ENCODE measurements around the gene CACNG7. TPM values are rescaled to one million over a fixed set of nuclear protein-coding genes. Genes with fewer than 3 reads are reported as not detected.

The CACNG7 gene
- total and polyA plus RNA-seq, 2 donors (not counting 3 experiments of a cell fraction or from before 2014, with no cell fraction given): 0.92 to 1.3 TPM

- H3K79me2 ChIP-seq (ENCODE audit: control insufficient read depth, insufficient read depth, low read length): no peaks in the 10 kb centered on the region
- no peaks in the 10 kb centered on the region for H4K20me1 ChIP-seq (replicated peaks; ENCODE audit: control insufficient read depth, extremely low read depth, insufficient read depth, low read length)
- no peak for FAIRE-seq
- POLR2A ChIA-PET: no interaction called here
- no peaks in the 10 kb centered on the region for H3K36me3 ChIP-seq (ENCODE audit: control insufficient read depth in 2 of 2, extremely low read depth in 1 of 2, insufficient read depth in 2 of 2, low read length in 2 of 2)
- no peak overlapping the region for H3K4me2 ChIP-seq (ENCODE audit: insufficient read depth, low read length)
- BruUV-seq (replicated peaks): no TSS peak
- no peaks in the 10 kb centered on the region for H3K9me3 ChIP-seq (replicated peaks; ENCODE audit: control insufficient read depth, insufficient read depth, low read length)
- no peak for DNase-seq (ENCODE audit: low read depth, low spot score)
- H3K4me1 ChIP-seq (ENCODE audit: control insufficient read depth, extremely low read depth, insufficient read depth, low read length): no peaks in the 10 kb centered on the region
- H2AFZ ChIP-seq (ENCODE audit: low read depth, low read length): no peak overlapping the region
- H3K9me1 ChIP-seq (replicated peaks; ENCODE audit: control insufficient read depth, extremely low read depth, insufficient read depth, low read length): no peaks in the 10 kb centered on the region
- CTCF ChIA-PET: interaction anchor here (1.7 kb wide), 1 partner anchor 78 kb away, joined by 6 read pairs; no protein-coding TSS in a partner anchor
- H3K4me3 ChIP-seq (replicated peaks in 1 of 3; ENCODE audit: insufficient read depth in 1 of 3, low read depth in 1 of 3, low read length in 3 of 3): no peak overlapping the region
- intact Hi-C loops (cut with micrococcal nuclease) (no loop called here), dilution Hi-C loops (cut with MboI; ENCODE audit: extremely low pct_ligation_motif_present, low sequenced_read_pairs) (no loop called here)
- H3K9ac ChIP-seq (replicated peaks; ENCODE audit: extremely low read depth, insufficient read depth, low read length): no peak overlapping the region
- TF ChIP-seq EZH2 (IDR thresholded peaks at IDR 0.05; ENCODE audit: borderline replicate concordance, low read depth, low read length, severe bottlenecking): no peak
- no peak for TF ChIP-seq FOS (IDR thresholded peaks at IDR 0.05; ENCODE audit: borderline replicate concordance, insufficient read depth, low read length)
- TF ChIP-seq, protein P1, sequence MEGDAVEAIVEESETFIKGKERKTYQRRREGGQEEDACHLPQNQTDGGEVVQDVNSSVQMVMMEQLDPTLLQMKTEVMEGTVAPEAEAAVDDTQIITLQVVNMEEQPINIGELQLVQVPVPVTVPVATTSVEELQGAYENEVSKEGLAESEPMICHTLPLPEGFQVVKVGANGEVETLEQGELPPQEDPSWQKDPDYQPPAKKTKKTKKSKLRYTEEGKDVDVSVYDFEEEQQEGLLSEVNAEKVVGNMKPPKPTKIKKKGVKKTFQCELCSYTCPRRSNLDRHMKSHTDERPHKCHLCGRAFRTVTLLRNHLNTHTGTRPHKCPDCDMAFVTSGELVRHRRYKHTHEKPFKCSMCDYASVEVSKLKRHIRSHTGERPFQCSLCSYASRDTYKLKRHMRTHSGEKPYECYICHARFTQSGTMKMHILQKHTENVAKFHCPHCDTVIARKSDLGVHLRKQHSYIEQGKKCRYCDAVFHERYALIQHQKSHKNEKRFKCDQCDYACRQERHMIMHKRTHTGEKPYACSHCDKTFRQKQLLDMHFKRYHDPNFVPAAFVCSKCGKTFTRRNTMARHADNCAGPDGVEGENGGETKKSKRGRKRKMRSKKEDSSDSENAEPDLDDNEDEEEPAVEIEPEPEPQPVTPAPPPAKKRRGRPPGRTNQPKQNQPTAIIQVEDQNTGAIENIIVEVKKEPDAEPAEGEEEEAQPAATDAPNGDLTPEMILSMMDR (IDR thresholded peaks at IDR 0.05; ENCODE audit: extremely low read depth in 1 of 2, insufficient read depth in 1 of 2, low read depth in 1 of 2, low read length in 2 of 2): no peak
- TF ChIP-seq JUN (IDR thresholded peaks at IDR 0.05; ENCODE audit: borderline replicate concordance, insufficient read depth, insufficient read length, low read depth): no peak
- TF ChIP-seq GATA2 (IDR thresholded peaks at IDR 0.05; ENCODE audit: insufficient read depth, insufficient read length, low read depth, low read length): no peak
- TF ChIP-seq MAX (IDR thresholded peaks at IDR 0.05; ENCODE audit: insufficient read depth, insufficient read length): no peak
- TF ChIP-seq MYC (IDR thresholded peaks at IDR 0.05; ENCODE audit: low read depth, low read length): no peak
- TF ChIP-seq POLR2A (IDR thresholded peaks at IDR 0.05; ENCODE audit: low read depth, low read length): no peak
- TF ChIP-seq POLR2AphosphoS5 (IDR thresholded peaks at IDR 0.05; ENCODE audit: insufficient read depth, low read depth, low read length): no peak
- H3K27ac ChIP-seq (ENCODE audit: insufficient read depth, low read depth, low read length): no peak overlapping the region
- peaks cover 11 to 30% of the 10 kb centered on the region in 2 experiments for H3K27me3 ChIP-seq (ENCODE audit: control insufficient read depth in 2 of 2, insufficient read depth in 2 of 2, low read length in 2 of 2)
Measured at GRCh38 chr19:53945441-53945840, 36.4 kb downstream of the CACNG7 start.

Data from endothelial cell of umbilical vein (primary cell).